Measurements from ENCODE around the gene TTN. TPM values are rescaled to one million over a fixed set of nuclear protein-coding genes. Genes with fewer than 3 reads are reported as not detected.

Gene TTN
- total RNA-seq, 1 donor from 2014 or later = 0.50 TPM

DNA sequence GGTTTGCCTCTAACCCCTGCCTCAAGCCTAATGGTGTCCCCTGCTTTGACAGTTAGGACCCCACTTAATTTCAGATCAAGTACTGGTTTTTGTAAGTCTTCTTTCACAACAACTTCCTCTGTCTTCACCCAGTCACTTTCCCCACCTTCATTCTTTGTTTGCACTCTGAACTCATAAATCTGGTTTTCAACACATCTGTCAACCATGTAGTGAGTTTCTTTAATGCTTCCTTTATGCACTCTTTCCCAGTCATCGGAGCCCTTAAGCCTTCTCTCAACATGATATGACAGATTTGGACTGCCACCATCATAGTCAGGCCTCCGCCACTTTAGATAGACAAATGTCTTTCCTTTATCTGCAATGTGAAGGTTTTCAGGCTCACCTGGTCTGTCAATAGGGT lies 217.9 kb downstream of the TTN start:
- Mint-ChIP-seq H3K27me3 (ENCODE audit: low read depth, unreplicated experiment) (no peaks in the 10 kb centered on the region), H3K36me3 (ENCODE audit: low read depth, unreplicated experiment) (peaks cover 4% of the 10 kb centered on the region), H3K4me3 (ENCODE audit: unreplicated experiment) (no peak overlapping the region), H3K4me1 (ENCODE audit: low read depth, unreplicated experiment) (no peaks in the 10 kb centered on the region), H3K27ac (ENCODE audit: unreplicated experiment) (no peak overlapping the region), H3K9me3 (ENCODE audit: unreplicated experiment) (peaks cover 3% of the 10 kb centered on the region)
- Histone ChIP-seq H3K4me3 (ENCODE audit: insufficient read depth, low read depth, low read length) (no peak overlapping the region), H3K27ac (ENCODE audit: low read depth, low read length) (no peak overlapping the region), H3K79me2 (ENCODE audit: insufficient read depth, low read length) (no peaks in the 10 kb centered on the region), H4K20me1 (ENCODE audit: insufficient read depth, low read length) (no peaks in the 10 kb centered on the region), H2AFZ (ENCODE audit: low read depth, low read length) (no peak overlapping the region), H3K9me3 (ENCODE audit: insufficient read depth, low read depth, low read length) (no peaks in the 10 kb centered on the region), H3K9ac (ENCODE audit: low read length) (no peak overlapping the region), H3K4me2 (ENCODE audit: low read length) (no peak overlapping the region), H3K4me1 (ENCODE audit: insufficient read depth, low read length) (no peaks in the 10 kb centered on the region), H3K27me3 (ENCODE audit: insufficient read depth, low read length) (no peaks in the 10 kb centered on the region), H3K36me3 (ENCODE audit: insufficient read depth, low read length) (no peaks in the 10 kb centered on the region)
- DNase-seq (ENCODE audit: low read depth) = no peak
- FAIRE-seq = no peak
- TF ChIP-seq CTCF (IDR thresholded peaks at IDR 0.05; ENCODE audit: insufficient read depth, low read depth, low read length) (no peak), EZH2 (IDR thresholded peaks at IDR 0.05; ENCODE audit: insufficient read depth, low read length) (no peak)

GRCh38 chr2:178584666-178585065 lies 222.6 kb downstream of the TTN start:
- H3K27ac ChIP-seq (ENCODE audit: low read depth, low read length) = no peak overlapping the region
- H3K79me2 ChIP-seq (ENCODE audit: insufficient read depth, low read length) = no peaks in the 10 kb centered on the region
- Mint-ChIP-seq H3K27me3 (ENCODE audit: low read depth, unreplicated experiment) (no peaks in the 10 kb centered on the region), H3K4me1 (ENCODE audit: low read depth, unreplicated experiment) (no peaks in the 10 kb centered on the region), H3K9me3 (ENCODE audit: unreplicated experiment) (no peaks in the 10 kb centered on the region), H3K27ac (ENCODE audit: unreplicated experiment) (no peak overlapping the region), H3K36me3 (ENCODE audit: low read depth, unreplicated experiment) (peaks cover 2% of the 10 kb centered on the region), H3K4me3 (ENCODE audit: unreplicated experiment) (no peak overlapping the region)
- H3K9ac ChIP-seq (ENCODE audit: low read length) = no peak overlapping the region
- H3K9me3 ChIP-seq (ENCODE audit: insufficient read depth, low read depth, low read length) = no peaks in the 10 kb centered on the region
- H4K20me1 ChIP-seq (ENCODE audit: insufficient read depth, low read length) = no peaks in the 10 kb centered on the region
- TF ChIP-seq CTCF (IDR thresholded peaks at IDR 0.05; ENCODE audit: insufficient read depth, low read depth, low read length) (no peak), EZH2 (IDR thresholded peaks at IDR 0.05; ENCODE audit: insufficient read depth, low read length) (no peak)
- H2AFZ ChIP-seq (ENCODE audit: low read depth, low read length) = no peak overlapping the region
- no peaks in the 10 kb centered on the region for H3K27me3 ChIP-seq (ENCODE audit: insufficient read depth, low read length)
- DNase-seq (ENCODE audit: low read depth) (no peak), FAIRE-seq (no peak)
- no peaks in the 10 kb centered on the region for H3K4me1 ChIP-seq (ENCODE audit: insufficient read depth, low read length)
- H3K36me3 ChIP-seq (ENCODE audit: insufficient read depth, low read length) = no peaks in the 10 kb centered on the region
- no peak overlapping the region for H3K4me2 ChIP-seq (ENCODE audit: low read length)
- no peak overlapping the region for H3K4me3 ChIP-seq (ENCODE audit: insufficient read depth, low read depth, low read length)

GRCh38 chr2:178579006-178579405 lies 228.2 kb downstream of the TTN start:
- Histone ChIP-seq H3K9ac (ENCODE audit: low read length) (no peak overlapping the region), H3K36me3 (ENCODE audit: insufficient read depth, low read length) (no peaks in the 10 kb centered on the region), H3K4me1 (ENCODE audit: insufficient read depth, low read length) (peaks cover 7% of the 10 kb centered on the region), H2AFZ (ENCODE audit: low read depth, low read length) (no peak overlapping the region), H3K4me3 (ENCODE audit: insufficient read depth, low read depth, low read length) (no peak overlapping the region), H3K4me2 (ENCODE audit: low read length) (no peak overlapping the region), H3K9me3 (ENCODE audit: insufficient read depth, low read depth, low read length) (no peaks in the 10 kb centered on the region), H4K20me1 (ENCODE audit: insufficient read depth, low read length) (no peaks in the 10 kb centered on the region), H3K27ac (ENCODE audit: low read depth, low read length) (no peak overlapping the region), H3K79me2 (ENCODE audit: insufficient read depth, low read length) (no peaks in the 10 kb centered on the region), H3K27me3 (ENCODE audit: insufficient read depth, low read length) (no peaks in the 10 kb centered on the region)
- H3K4me3 Mint-ChIP-seq (ENCODE audit: unreplicated experiment) = no peak overlapping the region
- TF ChIP-seq CTCF (IDR thresholded peaks at IDR 0.05; ENCODE audit: insufficient read depth, low read depth, low read length) = no peak
- TF ChIP-seq EZH2 (IDR thresholded peaks at IDR 0.05; ENCODE audit: insufficient read depth, low read length) = no peak
- H3K9me3 Mint-ChIP-seq (ENCODE audit: unreplicated experiment) = no peaks in the 10 kb centered on the region
- H3K27me3 Mint-ChIP-seq (ENCODE audit: low read depth, unreplicated experiment) = no peaks in the 10 kb centered on the region
- no peaks in the 10 kb centered on the region for H3K4me1 Mint-ChIP-seq (ENCODE audit: low read depth, unreplicated experiment)
- FAIRE-seq (no peak), DNase-seq (ENCODE audit: low read depth) (peak; percentile 90)
- no peak overlapping the region for H3K27ac Mint-ChIP-seq (ENCODE audit: unreplicated experiment)
- H3K36me3 Mint-ChIP-seq (ENCODE audit: low read depth, unreplicated experiment) = peaks cover 8% of the 10 kb centered on the region
